HepG2 (cell line): ENCODE measurements around the gene SAE1. TPM values are rescaled to one million over a fixed set of nuclear protein-coding genes. Genes with fewer than 3 reads are reported as not detected.

Source experiments
- ATAD3A ChIP-seq: sonication (generic); formaldehyde crosslinking; IDR thresholded peaks from 2 replicates; pipeline ENCODE4 v1.4.0; 2020; ENCODE audit warnings: missing genetic modification reagents
- ATF1 ChIP-seq: IDR thresholded peaks from 2 replicates; pipeline ENCODE4 v1.6.1; 2016; ENCODE audit warnings: mild to moderate bottlenecking, control low read depth
- BORCS8-MEF2B ChIP-seq: sonication (generic); formaldehyde crosslinking; IDR thresholded peaks from 2 replicates; pipeline ENCODE4 v1.8.0; 2022; ENCODE audit warnings: mild to moderate bottlenecking, missing genetic modification reagents
- MTA1 ChIP-seq: sonication (generic); formaldehyde crosslinking; IDR thresholded peaks from 2 replicates; pipeline ENCODE4 v1.4.0; 2020; ENCODE audit warnings: missing genetic modification reagents, mild to moderate bottlenecking, borderline replicate concordance
- ZFAT ChIP-seq: sonication (generic); formaldehyde crosslinking; conservative IDR thresholded peaks from 2 replicates; pipeline ENCODE4 v1.8.1; 2023; ENCODE audit warnings: missing genetic modification reagents, inconsistent platforms
- ZNF33A ChIP-seq: sonication (generic); formaldehyde crosslinking; IDR thresholded peaks from 2 replicates; pipeline ENCODE4 v1.5.1; 2020; ENCODE audit warnings: missing genetic modification reagents, mild to moderate bottlenecking, moderate library complexity, borderline replicate concordance
- ZNF547 ChIP-seq: sonication (generic); formaldehyde crosslinking; IDR thresholded peaks from 2 replicates; pipeline ENCODE4 v1.5.1; 2020; ENCODE audit warnings: mild to moderate bottlenecking, missing genetic modification reagents
- ZSCAN5A ChIP-seq: sonication (generic); formaldehyde crosslinking; IDR thresholded peaks from 2 replicates; pipeline ENCODE4 v1.8.0; 2022; ENCODE audit warnings: mild to moderate bottlenecking, missing genetic modification reagents, borderline replicate concordance
- polyA plus RNA-seq, 8 experiments: library from polyadenylated mRNA; depleted of rRNA in 3 of 8; stranded (reverse) in 7 of 8; unstranded in 1 of 8; fragments of >200 nt; fragmentation: Illumina TruSeq in 4 of 8; extraction: Trizol in 4 of 8; gene quantifications; 2 replicates each; pipeline versions ENCODE4 v1.2.1 to v1.2.3, GENCODE V29; 2011 to 2016; ENCODE audit warnings: low read depth in 4 of 8, missing spikeins in 1 of 8, mixed read lengths in 1 of 8; ENCODE audit not compliant: insufficient read depth in 1 of 8
- total RNA-seq, 5 experiments: library from RNA; depleted of rRNA; stranded (reverse); fragments of >200 nt; fragmentation: Illumina TruSeq; extraction: Trizol; gene quantifications; 2 replicates each; pipeline ENCODE4 v1.2.3, GENCODE V29; 2016; ENCODE audit warnings: low read depth in 1 of 5
- TF ChIP-seq, protein P1 (sequence below): sonication (generic); formaldehyde crosslinking; IDR thresholded peaks from 2 replicates; pipeline ENCODE4 v1.9.0; 2021; ENCODE audit warnings: missing genetic modification reagents, borderline replicate concordance

The SAE1 gene
- total and polyA plus RNA-seq, 2 of the 13 experiments (the other 11 are each of a cell fraction or from before 2014, with no cell fraction given), result 87.6 to 197 TPM

- TF ChIP-seq, protein P1, sequence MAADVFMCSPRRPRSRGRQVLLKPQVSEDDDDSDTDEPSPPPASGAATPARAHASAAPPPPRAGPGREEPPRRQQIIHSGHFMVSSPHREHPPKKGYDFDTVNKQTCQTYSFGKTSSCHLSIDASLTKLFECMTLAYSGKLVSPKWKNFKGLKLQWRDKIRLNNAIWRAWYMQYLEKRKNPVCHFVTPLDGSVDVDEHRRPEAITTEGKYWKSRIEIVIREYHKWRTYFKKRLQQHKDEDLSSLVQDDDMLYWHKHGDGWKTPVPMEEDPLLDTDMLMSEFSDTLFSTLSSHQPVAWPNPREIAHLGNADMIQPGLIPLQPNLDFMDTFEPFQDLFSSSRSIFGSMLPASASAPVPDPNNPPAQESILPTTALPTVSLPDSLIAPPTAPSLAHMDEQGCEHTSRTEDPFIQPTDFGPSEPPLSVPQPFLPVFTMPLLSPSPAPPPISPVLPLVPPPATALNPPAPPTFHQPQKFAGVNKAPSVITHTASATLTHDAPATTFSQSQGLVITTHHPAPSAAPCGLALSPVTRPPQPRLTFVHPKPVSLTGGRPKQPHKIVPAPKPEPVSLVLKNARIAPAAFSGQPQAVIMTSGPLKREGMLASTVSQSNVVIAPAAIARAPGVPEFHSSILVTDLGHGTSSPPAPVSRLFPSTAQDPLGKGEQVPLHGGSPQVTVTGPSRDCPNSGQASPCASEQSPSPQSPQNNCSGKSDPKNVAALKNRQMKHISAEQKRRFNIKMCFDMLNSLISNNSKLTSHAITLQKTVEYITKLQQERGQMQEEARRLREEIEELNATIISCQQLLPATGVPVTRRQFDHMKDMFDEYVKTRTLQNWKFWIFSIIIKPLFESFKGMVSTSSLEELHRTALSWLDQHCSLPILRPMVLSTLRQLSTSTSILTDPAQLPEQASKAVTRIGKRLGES (CRISPR knock-in tag), result no peak
- TF ChIP-seq ZSCAN5A (CRISPR knock-in tag), result 0 out of 2 replicates have a peak, but pooled peaks have one; percentile 38
- peak; percentile 93 for TF ChIP-seq ATF1 (CRISPR knock-in tag)
- TF ChIP-seq ZNF547 (CRISPR knock-in tag), result peak; percentile 66
- peak; percentile 51; the same call in 1 of the 2 replicates for TF ChIP-seq BORCS8-MEF2B (CRISPR knock-in tag)
- no peak for TF ChIP-seq ZFAT (CRISPR knock-in tag)
- TF ChIP-seq ZNF33A (CRISPR knock-in tag), result no peak
- no peak; the same call in 1 of the 2 replicates for TF ChIP-seq MTA1
- TF ChIP-seq ATAD3A, result no peak
Observed at GRCh38 chr19:47112997-47113849, 17.4 kb upstream of the SAE1 start, which contains the start of gene ZC3H4 (continued).
